Brain microvascular endothelial cell (primary cell): ENCODE data around the gene CHMP1A.
"Not testable (repeated sequence)": the region's sequence is repeated elsewhere in the genome, so short reads cannot be mapped to it uniquely, and the experiment has no call there.

Experiments used
- DNase-seq: peaks from one replicate; pipeline ENCODE4 v3.0.0-alpha.2; 2020
- H3K27ac ChIP-seq: fragments of 250-450 bp; sonication (Bioruptor Pico); 2 replicates; pipeline ENCODE4 v1.5.1; 2020; ENCODE audit warnings: mild to moderate bottlenecking, moderate library complexity
- H3K27me3 ChIP-seq: fragments of 250-450 bp; sonication (Bioruptor Pico); replicated peaks from 2 replicates; pipeline ENCODE4 v1.5.1; 2020; ENCODE audit warnings: mild to moderate bottlenecking
- H3K36me3 ChIP-seq: fragments of 250-450 bp; sonication (Bioruptor Pico); replicated peaks from 2 replicates; pipeline ENCODE4 v1.5.1; 2020; ENCODE audit warnings: mild to moderate bottlenecking
- H3K4me3 ChIP-seq: 2 replicates; pipeline ENCODE4 v1.5.1; 2011; ENCODE audit warnings: low read depth, mild to moderate bottlenecking, control low read depth, low read length, moderate library complexity
- CTCF ChIP-seq: IDR thresholded peaks from 2 replicates; pipeline ENCODE4 v1.5.1; 2011; ENCODE audit warnings: low read depth, mild to moderate bottlenecking, moderate library complexity, low read length, control low read depth, inconsistent platforms; ENCODE audit errors: missing control alignments
- in situ Hi-C: cut with HindIII; loops from 2 replicates; pipeline ENCODE4 v1.10.0; 2017; ENCODE audit warnings: low sequenced_read_pairs, low pct_ligation_motif_present

Gene CHMP1A

GRCh38 chr16:89691986-89692569, 34.6 kb upstream of the CHMP1A start:
- Histone ChIP-seq H3K27ac (no peak overlapping the region), H3K36me3 (peaks cover 54% of the 10 kb centered on the region), H3K27me3 (no peaks in the 10 kb centered on the region), H3K4me3 (no peak overlapping the region)
- DNase-seq: no peak
- in situ Hi-C loops: no loop called here
- no peak for TF ChIP-seq CTCF

- Histone ChIP-seq H3K27me3 (no peaks in the 10 kb centered on the region), H3K36me3 (peaks cover 50% of the 10 kb centered on the region), H3K4me3 (no peak overlapping the region), H3K27ac (no peak overlapping the region)
- no peak for DNase-seq
- TF ChIP-seq CTCF: no peak
- in situ Hi-C loops: no loop called here
Measured at GRCh38 chr16:89691231-89691985, 33.9 kb upstream of the CHMP1A start.

- H3K27ac ChIP-seq: no peak overlapping the region
Measured at GRCh38 chr16:89690392-89690901, 32.9 kb upstream of the CHMP1A start.

GRCh38 chr16:89689621-89690020, 32.1 kb upstream of the CHMP1A start:
- H3K27ac ChIP-seq, in situ Hi-C loops, H3K27me3 ChIP-seq, H3K4me3 ChIP-seq, DNase-seq: not testable (repeated sequence)
- peaks cover 44% of the 10 kb centered on the region for H3K36me3 ChIP-seq

More at GRCh38 chr16:89690392-89690901, 32.9 kb upstream of the CHMP1A start:
- Histone ChIP-seq H3K36me3 (peaks cover 50% of the 10 kb centered on the region), H3K27me3 (no peaks in the 10 kb centered on the region), H3K4me3 (no peak overlapping the region)
- DNase-seq: no peak
- no peak for TF ChIP-seq CTCF
- in situ Hi-C loops: no loop called here

- in situ Hi-C loops: no loop called here
- TF ChIP-seq CTCF: no peak
- H3K4me3 ChIP-seq: no peak overlapping the region
- H3K36me3 ChIP-seq: peaks cover 40% of the 10 kb centered on the region
- H3K27me3 ChIP-seq: no peaks in the 10 kb centered on the region
- H3K27ac ChIP-seq: no peak overlapping the region
- no peak for DNase-seq
Measured at GRCh38 chr16:89689142-89689541, 31.6 kb upstream of the CHMP1A start.

GRCh38 chr16:89688395-89688794, 30.9 kb upstream of the CHMP1A start:
- H3K27ac ChIP-seq: no peak overlapping the region
- in situ Hi-C loops: no loop called here
- H3K36me3 ChIP-seq: peaks cover 33% of the 10 kb centered on the region
- TF ChIP-seq CTCF: no peak
- no peak overlapping the region for H3K4me3 ChIP-seq
- H3K27me3 ChIP-seq: no peaks in the 10 kb centered on the region
- DNase-seq: no peak
